H1 (cell line): ENCODE measurements around the gene KIAA0513. TPM values are rescaled to one million over a fixed set of nuclear protein-coding genes. Genes with fewer than 3 reads are reported as not detected.

Experiments
- CTCF ChIA-PET: fragments of 300-600 bp; sonication (Branson Sonifier 250); formaldehyde crosslinking; loops from one replicate; lab custom pipeline; 2021; ENCODE audit not compliant: partially characterized antibody; lab: Charles Lee
- POLR2A ChIA-PET: fragments of 300-600 bp; sonication (Branson Sonifier 250); formaldehyde crosslinking; loops from one replicate; lab custom pipeline; 2021; ENCODE audit warnings: inconsistent platforms; ENCODE audit not compliant: partially characterized antibody; lab: Charles Lee
- DNase-seq, 2 experiments: peaks; one replicate each; pipeline versions ENCODE4 v3.0.0 to v3.0.0-alpha.2; 2010 to 2022; ENCODE audit warnings: low spot score in 2 of 2, low read depth in 1 of 2, mixed read lengths in 1 of 2
- FAIRE-seq: peaks from 2 replicates; lab custom pipeline; 2011; peaks lifted over from hg19 to GRCh38; lab: Jason Lieb, UNC
- H2AFZ ChIP-seq: 2 replicates; pipeline ENCODE4 v1.8.1; 2012; ENCODE audit warnings: low read length, inconsistent platforms
- H2AK5ac ChIP-seq: 2 replicates; pipeline ENCODE4 v1.6.1; 2013; ENCODE audit warnings: low read depth, low read length
- H2BK120ac ChIP-seq: replicated peaks from 2 replicates; pipeline ENCODE3; 2013; ENCODE audit warnings: low read depth, low read length, inconsistent platforms
- H2BK12ac ChIP-seq: 2 replicates; pipeline ENCODE4 v1.6.1; 2013; ENCODE audit warnings: low read depth, low read length
- H2BK15ac ChIP-seq: 2 replicates; pipeline ENCODE4 v1.6.1; 2013; ENCODE audit warnings: low read length
- H2BK20ac ChIP-seq: 2 replicates; pipeline ENCODE4 v1.6.1; 2013; ENCODE audit warnings: low read length
- H2BK5ac ChIP-seq: 2 replicates; pipeline ENCODE4 v1.6.1; 2013; ENCODE audit warnings: low read depth, low read length
- H3K14ac ChIP-seq: 2 replicates; pipeline ENCODE4 v1.6.1; 2013; ENCODE audit warnings: inconsistent platforms; ENCODE audit not compliant: insufficient read length
- H3K18ac ChIP-seq: 2 replicates; pipeline ENCODE4 v1.6.1; 2013; ENCODE audit warnings: low read length; ENCODE audit errors: extremely low read depth
- H3K23ac ChIP-seq: 2 replicates; pipeline ENCODE4 v1.6.1; 2013; ENCODE audit warnings: inconsistent platforms; ENCODE audit not compliant: insufficient read length
- H3K23me2 ChIP-seq: 2 replicates; pipeline ENCODE4 v1.6.1; 2013; ENCODE audit warnings: low read depth, low read length
- H3K27ac ChIP-seq: 2 replicates; pipeline ENCODE4 v1.6.1; 2011; ENCODE audit warnings: low read depth, low read length, inconsistent platforms
- H3K27me3 ChIP-seq, 4 experiments: replicated peaks in 1 of 4; 1 replicate in 1 of 4; 2 replicates in 3 of 4; pipeline versions ENCODE4 v1.6.1 to v1.8.1; 2011 to 2013; ENCODE audit warnings: low read length in 3 of 4, mild to moderate bottlenecking in 3 of 4, inconsistent platforms in 2 of 4, mixed read lengths in 2 of 4, moderate library complexity in 1 of 4; ENCODE audit not compliant: control insufficient read depth in 3 of 4, insufficient read depth in 3 of 4; ENCODE audit errors: extremely low read depth in 1 of 4
- H3K36me3 ChIP-seq, 4 experiments: 2 replicates each; pipeline versions ENCODE4 v1.6.1 to v1.8.1; 2011 to 2013; ENCODE audit warnings: mild to moderate bottlenecking in 4 of 4, low read length in 3 of 4, moderate library complexity in 2 of 4, control low read depth in 1 of 4, inconsistent platforms in 1 of 4; ENCODE audit not compliant: insufficient read depth in 4 of 4, control insufficient read depth in 2 of 4
- H3K4ac ChIP-seq: replicated peaks from 2 replicates; pipeline ENCODE3; 2013; ENCODE audit warnings: low read length, low read depth, mixed read lengths, inconsistent platforms; ENCODE audit not compliant: insufficient read length
- H3K4me1 ChIP-seq, 4 experiments: replicated peaks in 1 of 4; 1 replicate in 1 of 4; 2 replicates in 3 of 4; pipeline versions ENCODE4 v1.6.1 to v1.8.1; 2011 to 2013; ENCODE audit warnings: low read length in 3 of 4, inconsistent platforms in 2 of 4, mixed read lengths in 1 of 4; ENCODE audit not compliant: insufficient read depth in 4 of 4, control insufficient read depth in 3 of 4
- H3K4me2 ChIP-seq, 2 experiments: 2 replicates each; pipeline versions ENCODE4 v1.6.1 to v1.8.1; 2011 to 2013; ENCODE audit warnings: low read depth in 2 of 2, low read length in 2 of 2, control low read depth in 1 of 2, inconsistent platforms in 1 of 2, mild to moderate bottlenecking in 1 of 2; ENCODE audit not compliant: insufficient read depth in 1 of 2
- H3K4me3 ChIP-seq, 4 experiments: fragments of 200-600, 300-600 bp in 1 of 4; sonication (generic), shearing (Covaris generic), sonication (Bioruptor Twin) in 1 of 4; 2 replicates each; pipeline versions ENCODE4 v1.5.1 to v1.8.1; 2011 to 2016; ENCODE audit warnings: low read length in 4 of 4, low read depth in 3 of 4, control low read depth in 2 of 4, inconsistent platforms in 2 of 4, mild to moderate bottlenecking in 2 of 4, mixed read lengths in 1 of 4, moderate library complexity in 1 of 4; ENCODE audit not compliant: insufficient read depth in 2 of 4; ENCODE audit errors: extremely low read depth in 1 of 4
- H3K56ac ChIP-seq: replicated peaks from 2 replicates; pipeline ENCODE3; 2013; ENCODE audit warnings: low read depth, mild to moderate bottlenecking, mixed read lengths, low read length, inconsistent platforms; ENCODE audit not compliant: insufficient read length
- H3K79me1 ChIP-seq: 2 replicates; pipeline ENCODE4 v1.6.1; 2013; ENCODE audit warnings: low read depth, low read length, control low read depth
- H3K79me2 ChIP-seq, 2 experiments: 2 replicates each; pipeline versions ENCODE4 v1.6.1 to v1.8.1; 2012 to 2013; ENCODE audit warnings: low read length in 2 of 2, mild to moderate bottlenecking in 2 of 2, inconsistent platforms in 1 of 2; ENCODE audit not compliant: insufficient read depth in 2 of 2, control insufficient read depth in 1 of 2
- H3K9ac ChIP-seq, 4 experiments: replicated peaks in 1 of 4; 1 replicate in 1 of 4; 2 replicates in 3 of 4; pipeline versions ENCODE4 v1.6.1 to v1.8.1; 2011 to 2013; ENCODE audit warnings: low read depth in 3 of 4, low read length in 3 of 4, control low read depth in 2 of 4, mild to moderate bottlenecking in 2 of 4, moderate library complexity in 2 of 4, inconsistent platforms in 1 of 4; ENCODE audit errors: extremely low read depth in 1 of 4
- H3K9me3 ChIP-seq, 2 experiments: 2 replicates each; pipeline versions ENCODE4 v1.6.1 to v1.8.1; 2012 to 2013; ENCODE audit warnings: mild to moderate bottlenecking in 2 of 2, moderate library complexity in 2 of 2, control low read depth in 1 of 2, inconsistent platforms in 1 of 2, low read depth in 1 of 2, low read length in 1 of 2, mixed read lengths in 1 of 2; ENCODE audit not compliant: insufficient read depth in 2 of 2
- H4K20me1 ChIP-seq, 2 experiments: replicated peaks in 1 of 2; 2 replicates each; pipeline versions ENCODE3 to v1.8.1; 2011 to 2013; ENCODE audit warnings: inconsistent platforms in 2 of 2, low read length in 2 of 2, mild to moderate bottlenecking in 1 of 2; ENCODE audit not compliant: insufficient read depth in 2 of 2, control insufficient read depth in 1 of 2
- H4K5ac ChIP-seq: 2 replicates; pipeline ENCODE4 v1.6.1; 2013; ENCODE audit warnings: low read length, low read depth, mixed read lengths, inconsistent platforms; ENCODE audit not compliant: insufficient read length
- H4K8ac ChIP-seq: 2 replicates; pipeline ENCODE4 v1.8.0; 2013; ENCODE audit warnings: mild to moderate bottlenecking, moderate library complexity, low read length, inconsistent platforms; ENCODE audit not compliant: insufficient read depth; ENCODE audit errors: extremely low read depth
- H4K91ac ChIP-seq: replicated peaks from 2 replicates; pipeline ENCODE3; 2013; ENCODE audit warnings: low read length, mixed read lengths, inconsistent platforms; ENCODE audit not compliant: insufficient read length
- CREB1 ChIP-seq: IDR thresholded peaks from 2 replicates; pipeline ENCODE4 v1.6.1; 2012; ENCODE audit warnings: inconsistent platforms
- NANOG ChIP-seq: IDR thresholded peaks from 2 replicates; pipeline ENCODE4 v1.6.1; 2011; ENCODE audit warnings: low read length, low read depth, mild to moderate bottlenecking, inconsistent platforms; ENCODE audit not compliant: insufficient read depth, poor library complexity, severe bottlenecking
- SP1 ChIP-seq: IDR thresholded peaks from 2 replicates; pipeline ENCODE4 v1.6.1; 2011; ENCODE audit warnings: low read depth, low read length
- TBP ChIP-seq: IDR thresholded peaks from 2 replicates; pipeline ENCODE4 v1.6.1; 2011; ENCODE audit warnings: low read depth, low read length, improper control_type of control experiment
- WGBS, 2 experiments: shearing (Covaris generic) in 1 of 2; methylation state at CpG; one replicate each; pipeline versions ENCODE4 v1.1.6 to v1.1.7; 2013 to 2015; ENCODE audit warnings: low lambda C conversion rate in 2 of 2, mixed read lengths in 2 of 2, inconsistent platforms in 1 of 2, low coverage in 1 of 2, missing lambda C conversion rate in 1 of 2; ENCODE audit not compliant: insufficient replicate concordance in 2 of 2, insufficient coverage in 1 of 2, insufficient read length in 1 of 2; ENCODE audit errors: extremely low coverage in 1 of 2, missing lambda C conversion rate in 1 of 2; 5-methylcytosine and 5-hydroxymethylcytosine counted together
- polyA plus RNA-seq, 7 experiments: library from polyadenylated mRNA; depleted of rRNA in 3 of 7; stranded (reverse) in 5 of 7; unstranded in 2 of 7; fragments of >200 nt in 5 of 7; fragments of 200-250 nt in 2 of 7; gene quantifications; 1 replicate in 5 of 7; 2 replicates in 1 of 7; 4 replicates in 1 of 7; pipeline versions ENCODE4 v1.2.1 to v1.2.3, GENCODE V29; 2011 to 2013; ENCODE audit warnings: missing spikeins in 2 of 7, mixed read lengths in 2 of 7
- total RNA-seq: library from RNA; stranded (reverse); fragmentation: NEBNext Ultra II Directional; extraction: Animal tissue kit (Norgen Biotek cat#: 25700); gene quantifications from 2 replicates; pipeline ENCODE4 v1.2.1, GENCODE V29; 2021
- TF ChIP-seq, protein P1 (sequence below): IDR thresholded peaks from 2 replicates; pipeline ENCODE4 v1.6.1; 2012; ENCODE audit warnings: inconsistent platforms

The KIAA0513 gene
- total and polyA plus RNA-seq, 2 of the 8 experiments (the other 6 are each of a cell fraction or from before 2014, with no cell fraction given): 2.1 to 6.1 TPM

DNA sequence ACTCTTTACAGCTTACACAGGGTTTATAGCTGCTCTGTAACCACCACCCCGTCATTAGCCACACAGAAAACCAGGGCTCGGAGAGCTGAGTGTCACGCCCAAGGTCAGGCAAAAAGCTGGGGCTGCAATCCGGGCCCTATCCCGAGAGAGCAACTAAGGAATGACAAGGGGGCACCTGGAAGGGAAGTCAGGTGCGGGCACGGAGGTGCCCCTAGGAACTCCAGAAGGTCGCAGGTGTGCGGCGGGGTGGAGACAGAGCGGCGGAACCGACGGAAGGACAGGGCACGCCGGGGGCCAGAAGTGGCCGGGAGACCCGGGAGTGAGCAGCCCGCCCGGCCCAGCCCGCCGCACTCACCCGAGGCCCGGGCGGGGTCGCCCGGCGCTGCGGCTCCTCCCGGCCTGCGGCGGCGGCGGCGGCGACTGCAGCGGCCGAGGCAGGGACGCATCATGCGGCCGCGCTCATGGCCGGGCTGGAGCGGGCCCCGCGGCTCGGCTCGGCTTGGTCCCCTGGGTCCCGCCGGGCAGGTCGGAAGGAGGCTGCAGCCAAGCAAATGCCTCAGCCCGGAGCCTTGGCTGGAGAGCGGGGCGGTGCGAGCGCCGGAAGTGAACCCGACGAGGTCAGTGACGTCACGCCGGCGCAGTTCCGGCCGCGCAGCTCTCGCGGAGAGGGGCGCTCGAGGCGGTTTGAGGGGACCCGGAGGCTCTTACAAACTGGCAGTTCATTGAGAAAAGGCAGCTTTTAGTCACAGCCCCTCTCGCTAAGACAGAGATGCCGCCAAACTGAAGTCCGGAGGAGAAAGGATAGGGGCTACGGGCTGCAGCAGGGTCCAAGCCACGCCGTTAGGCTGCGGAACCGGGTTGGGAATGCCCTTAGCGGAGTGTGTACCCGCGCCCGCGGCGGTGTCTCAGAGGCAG lies 16.4 kb upstream of the KIAA0513 start, which contains the start of gene ZDHHC7:
Gene ZDHHC7 (minus strand): TSS at position 605 of the 915 bp plus-strand sequence. CDS start 20,917 bp downstream, outside the sequence.
- Histone ChIP-seq H3K23me2 (peaks cover 10% of the 10 kb centered on the region; the same call in 1 of the 2 replicates), H3K56ac (peak within 1 kb of the TSS; percentile 69), H2BK20ac (no peak within 1 kb of the TSS), H3K4ac (peak within 1 kb of the TSS; percentile 96), H4K91ac (peak within 1 kb of the TSS; percentile 85), H3K27me3 (no peaks in the 10 kb centered on the region), H3K9me3 (no peaks in the 10 kb centered on the region), H3K36me3 (no peaks in the 10 kb centered on the region), H4K20me1 (peaks cover 4 to 7% of the 10 kb centered on the region in 2 experiments), H3K4me2 (peak within 1 kb of the TSS; percentile 82 to 93), H3K27ac (peak within 1 kb of the TSS; percentile 86; the same call in 1 of the 2 replicates), H3K79me2 (peaks cover 10 to 37% of the 10 kb centered on the region in 2 experiments), H2BK120ac (peak within 1 kb of the TSS; percentile 96), H4K5ac (peak within 1 kb of the TSS; percentile 94), H2AFZ (peak within 1 kb of the TSS; percentile 82), H3K23ac (no peak within 1 kb of the TSS), H3K14ac (no peak within 1 kb of the TSS), H2BK5ac (no peak within 1 kb of the TSS; the same call in none of the 2 replicates), H3K18ac (peak within 1 kb of the TSS; percentile 90; the same call in 1 of the 2 replicates), H3K4me3 (peak within 1 kb of the TSS; percentile 86 to 97 (median 93)), H3K4me1 (peaks cover 0 to 4% (median 0%) of the 10 kb centered on the region in 4 experiments; a peak in 3 of 7 replicates), H2BK12ac (no peak within 1 kb of the TSS), H2BK15ac (no peak within 1 kb of the TSS), H2AK5ac (0 out of 2 replicates have a peak within 1 kb of the TSS, but pooled peaks have one; percentile 39), H3K9ac (peak within 1 kb of the TSS; percentile 75 to 86 (median 81)), H3K79me1 (peaks cover 9% of the 10 kb centered on the region), H4K8ac (peak within 1 kb of the TSS; percentile 92)
- FAIRE-seq: no peak
- CTCF ChIA-PET: interaction anchor here (1.0 to 2.7 kb wide), 9 partner anchors 9 to 265 kb away, joined by 3 to 10 read pairs (median 4); partner anchors contain the start of gene KIAA0513
- 2% methylated on average over 36 of the region's 86 CpGs; no CpG with 5 or more reads in 1 of the 2 experiments for WGBS, 2 experiments
- POLR2A ChIA-PET: interaction anchor here (0.7 to 2.3 kb wide), 6 partner anchors 9 to 35 kb away, joined by 3 to 12 read pairs (median 6); partner anchors contain the start of gene KIAA0513
- peak; percentile 46 to 89 for DNase-seq
- TF ChIP-seq TBP: peak; percentile 58
- TF ChIP-seq, protein P1, sequence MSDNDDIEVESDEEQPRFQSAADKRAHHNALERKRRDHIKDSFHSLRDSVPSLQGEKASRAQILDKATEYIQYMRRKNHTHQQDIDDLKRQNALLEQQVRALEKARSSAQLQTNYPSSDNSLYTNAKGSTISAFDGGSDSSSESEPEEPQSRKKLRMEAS: no peak
- TF ChIP-seq SP1: no peak
- TF ChIP-seq CREB1: peak; percentile 95
- no peak for TF ChIP-seq NANOG
